UCSD-AML1 (cell line): ENCODE measurements around the gene GIPC2.
"Not testable (repeated sequence)": the region's sequence is repeated elsewhere in the genome, so short reads cannot be mapped to it uniquely, and the experiment has no call there.

Source experiments
- DNase-seq: peaks from one replicate; lab custom pipeline; 2025; ENCODE audit not compliant: unreplicated experiment; lab: John Stamatoyannopoulos, UW

Gene GIPC2

GRCh38 chr1:78036450-78036849 is 9.3 kb upstream of the GIPC2 start:
- no peak for DNase-seq

DNA sequence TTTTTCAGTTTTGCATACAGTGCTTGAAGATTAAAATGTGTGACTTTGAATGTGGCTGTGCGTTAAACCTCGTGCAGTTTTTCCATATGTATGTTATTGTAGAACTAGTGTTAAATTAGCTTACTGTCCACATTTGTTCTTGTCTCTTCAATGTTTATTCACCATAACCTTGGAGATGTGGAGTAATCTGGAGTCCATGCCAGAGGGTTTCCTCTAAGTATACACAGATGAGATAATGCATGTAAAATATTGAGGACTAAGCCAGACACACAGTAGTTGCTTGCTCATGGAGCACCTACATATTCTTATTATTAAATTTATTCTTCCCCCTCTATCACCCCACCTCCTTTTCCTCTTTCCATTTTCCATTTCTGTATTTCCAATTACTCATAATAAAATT is 7.7 kb upstream of the GIPC2 start:
- DNase-seq, result no peak

DNA sequence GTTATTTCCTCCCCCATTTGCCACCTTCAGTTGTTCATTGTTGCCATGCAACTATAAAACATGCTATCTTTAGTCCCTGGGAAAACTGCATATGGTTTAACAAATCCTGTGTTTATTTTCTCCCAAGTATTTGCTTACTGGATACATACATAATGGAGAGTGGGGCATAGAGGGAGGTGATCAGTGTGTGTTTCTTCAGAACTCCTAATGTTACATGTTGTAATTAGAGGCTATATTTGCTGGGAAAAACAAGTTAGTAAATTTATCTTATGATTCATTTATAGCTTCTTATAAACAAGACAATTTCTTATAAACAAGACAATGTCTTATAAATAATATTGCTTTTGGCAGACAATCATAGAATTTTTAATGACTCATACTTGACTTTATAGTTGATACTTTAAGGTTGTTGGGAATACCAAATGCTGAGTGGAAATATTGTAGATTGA is 7.3 kb upstream of the GIPC2 start:
- DNase-seq, result no peak

DNA sequence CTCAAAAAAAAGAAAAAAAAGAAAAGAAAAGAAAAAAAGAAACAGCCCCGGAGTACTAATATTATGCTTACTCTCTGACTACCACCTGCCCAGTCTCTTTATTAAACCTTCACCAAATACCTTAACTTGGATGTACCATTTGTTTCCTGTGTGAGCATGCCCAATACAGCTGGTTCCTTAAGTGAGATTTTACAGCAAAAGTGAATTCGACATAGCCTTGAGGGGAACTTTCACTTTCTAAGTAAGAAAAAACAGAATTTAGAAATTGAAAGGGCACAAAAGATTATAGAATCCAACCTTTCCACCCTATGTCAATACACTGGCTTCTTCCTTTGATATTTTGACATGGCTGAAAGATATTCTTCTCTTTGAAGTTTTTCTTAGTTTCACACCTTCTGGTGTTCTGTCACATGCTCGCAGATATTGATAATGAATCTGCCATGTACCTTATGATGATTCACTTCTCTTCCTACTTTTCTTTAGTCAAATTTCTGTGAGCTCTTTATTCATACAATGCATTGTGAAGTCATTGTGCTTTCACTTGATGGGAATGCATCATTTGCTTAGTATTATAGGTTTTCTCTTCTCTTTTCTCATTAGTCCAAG is 5.2 kb upstream of the GIPC2 start:
- DNase-seq, result no peak

DNA sequence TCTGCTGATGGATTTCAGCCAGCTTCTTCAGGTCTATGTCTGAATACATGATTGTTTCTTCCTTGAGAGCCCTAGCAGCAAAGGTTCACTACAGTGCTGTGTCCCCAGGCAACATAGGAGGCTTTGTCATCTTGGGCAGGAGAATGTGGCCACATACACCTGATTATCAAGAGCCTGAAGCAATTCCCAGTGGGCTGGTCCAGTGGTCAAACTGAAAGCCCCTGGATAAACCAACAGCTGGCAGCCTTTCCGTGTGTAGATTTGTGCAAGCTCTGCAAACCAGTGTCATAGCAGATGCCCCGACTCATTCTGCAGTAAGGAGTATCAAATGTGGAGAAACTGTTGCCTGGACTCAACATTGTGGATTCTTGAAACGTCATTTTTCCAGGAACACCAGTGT is 2.3 kb upstream of the GIPC2 start:
- DNase-seq, result no peak

DNA sequence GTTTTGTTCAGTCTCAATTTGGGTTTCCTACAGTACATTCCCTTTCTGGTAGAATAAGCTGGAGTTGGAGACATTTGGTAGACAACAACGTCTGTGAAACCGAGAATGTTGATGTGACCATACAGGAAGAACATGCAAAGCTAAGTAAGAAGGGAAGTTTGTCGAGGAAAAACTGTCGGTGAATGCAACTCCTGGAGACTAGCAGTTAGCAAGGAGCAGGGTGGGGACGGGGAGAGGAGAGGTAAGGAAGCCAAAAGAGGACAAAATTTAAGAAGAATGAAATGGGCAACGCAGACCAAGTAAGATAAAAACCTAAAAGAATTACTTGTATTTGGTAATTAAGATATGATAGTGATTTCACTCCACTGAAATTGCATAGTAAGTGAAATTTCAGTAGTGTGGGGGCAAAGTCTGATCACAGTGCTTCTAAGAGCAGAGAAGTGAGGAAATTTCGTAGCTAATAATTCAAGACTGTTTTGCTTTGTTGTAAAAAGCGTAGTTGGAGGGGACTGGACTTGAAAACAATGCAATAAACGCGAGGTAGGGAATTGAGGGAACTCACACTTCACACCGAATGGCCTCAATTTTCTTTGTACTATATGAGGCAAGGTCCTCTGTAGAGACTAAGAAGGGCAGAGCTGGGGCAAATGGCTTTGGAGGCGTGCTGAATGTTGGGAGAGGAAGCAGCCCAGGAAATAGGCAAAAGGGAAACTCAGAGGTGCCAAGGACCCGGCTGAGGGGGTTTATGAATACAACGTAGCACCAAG is 787 bp upstream of the GIPC2 start:
- no peak for DNase-seq

GRCh38 chr1:78045563-78045925 is 222 bp upstream of the GIPC2 start:
- no peak for DNase-seq

DNA sequence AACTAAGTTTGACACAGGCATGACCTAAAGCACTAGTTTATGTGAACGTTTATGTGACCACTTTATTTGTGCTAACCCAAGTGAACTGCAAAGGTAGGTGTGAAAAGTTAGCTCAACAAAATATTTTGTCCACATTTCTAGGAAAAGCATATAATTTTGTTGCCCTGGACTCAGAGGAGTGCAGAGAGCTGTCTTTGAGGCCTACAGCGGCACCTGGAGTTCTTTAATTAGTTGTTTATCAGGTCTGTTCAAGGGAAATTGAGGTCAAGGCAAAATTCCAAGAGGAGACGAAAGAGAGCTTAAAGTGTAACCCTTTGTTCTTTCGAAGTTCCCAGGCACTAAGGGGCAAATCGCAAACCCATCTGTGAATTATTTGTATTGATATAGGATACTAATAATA is 1.3 kb downstream of the GIPC2 start:
- DNase-seq, result no peak

DNA sequence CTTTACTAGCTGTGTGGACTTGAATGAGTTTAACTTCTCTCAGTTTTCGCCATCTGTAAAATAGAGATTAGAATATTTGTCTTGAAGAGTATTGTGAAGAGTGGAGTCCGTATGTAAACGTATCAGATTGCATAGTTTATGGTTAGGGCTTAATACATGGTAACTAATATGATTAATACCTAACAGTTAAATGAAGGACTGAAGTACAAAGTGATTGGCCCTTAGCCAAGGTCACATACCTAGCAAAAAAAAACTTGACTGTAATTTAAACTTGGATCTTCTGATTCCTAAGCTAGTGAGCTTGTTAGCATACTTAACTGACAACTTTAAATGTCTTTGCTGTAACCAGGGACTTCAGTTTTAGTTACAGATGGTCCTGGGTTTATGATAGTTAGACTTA is 1.9 kb downstream of the GIPC2 start:
- no peak for DNase-seq

GRCh38 chr1:78048446-78048845 is 2.7 kb downstream of the GIPC2 start:
- DNase-seq, result no peak

GRCh38 chr1:78049396-78049795 is 3.6 kb downstream of the GIPC2 start:
- no peak for DNase-seq

GRCh38 chr1:78051005-78051404 is 5.2 kb downstream of the GIPC2 start:
- no peak for DNase-seq

DNA sequence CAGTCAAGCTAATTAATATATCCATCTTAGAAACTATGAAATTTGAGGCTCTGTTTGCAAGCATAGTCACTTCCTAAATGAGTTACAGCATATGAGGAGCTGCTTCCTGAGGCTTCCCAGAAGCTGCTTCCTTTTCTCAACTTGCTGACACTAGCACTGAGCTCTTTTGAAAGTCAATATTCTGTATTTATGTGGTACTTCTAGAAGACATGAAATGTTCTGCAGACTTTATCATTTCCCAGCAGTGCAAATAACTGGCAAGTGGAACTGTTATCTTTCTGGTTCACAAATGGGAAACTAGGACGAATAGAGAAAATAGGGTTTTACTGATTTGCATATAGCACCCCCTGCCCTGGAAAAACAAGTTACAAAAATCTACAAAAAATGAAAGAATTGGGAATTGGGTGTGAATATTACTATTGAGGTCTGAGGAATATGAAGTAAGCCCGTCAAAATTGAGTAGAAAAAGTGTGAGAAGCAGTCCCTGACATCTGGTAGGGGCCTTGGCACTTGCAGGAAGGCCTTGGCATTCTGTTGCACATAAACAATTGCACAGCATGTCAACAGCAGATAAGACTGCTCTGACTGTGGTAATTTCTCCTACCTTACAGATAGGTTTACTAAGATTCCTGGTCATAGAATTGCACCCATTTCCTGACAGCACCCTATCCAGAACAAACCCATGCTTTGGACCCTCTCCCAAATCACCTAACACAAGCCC is 7.1 kb downstream of the GIPC2 start:
- DNase-seq, result no peak

DNA sequence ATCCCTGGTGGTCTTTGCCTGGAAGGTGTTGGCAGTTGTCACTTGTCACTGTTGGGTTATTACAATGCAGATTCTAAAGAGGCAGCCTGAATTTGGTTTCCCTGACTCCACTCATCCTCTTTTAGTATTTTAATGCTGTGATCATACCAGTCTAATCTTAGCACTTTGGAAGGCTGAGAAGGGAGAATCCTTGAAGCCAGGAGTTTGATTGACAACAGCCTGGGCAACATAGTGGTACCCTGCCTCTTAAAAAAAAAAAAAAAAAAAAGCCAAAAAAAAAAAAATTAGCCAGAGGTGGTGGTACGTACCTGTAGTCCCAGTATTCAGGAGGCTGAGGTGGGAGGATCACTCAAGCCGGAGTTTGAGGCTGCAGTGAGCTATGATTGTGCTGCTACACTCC is 7.7 kb downstream of the GIPC2 start:
- no peak for DNase-seq

- DNase-seq, result no peak
Observed at GRCh38 chr1:78054559-78054958, 8.8 kb downstream of the GIPC2 start.

DNA sequence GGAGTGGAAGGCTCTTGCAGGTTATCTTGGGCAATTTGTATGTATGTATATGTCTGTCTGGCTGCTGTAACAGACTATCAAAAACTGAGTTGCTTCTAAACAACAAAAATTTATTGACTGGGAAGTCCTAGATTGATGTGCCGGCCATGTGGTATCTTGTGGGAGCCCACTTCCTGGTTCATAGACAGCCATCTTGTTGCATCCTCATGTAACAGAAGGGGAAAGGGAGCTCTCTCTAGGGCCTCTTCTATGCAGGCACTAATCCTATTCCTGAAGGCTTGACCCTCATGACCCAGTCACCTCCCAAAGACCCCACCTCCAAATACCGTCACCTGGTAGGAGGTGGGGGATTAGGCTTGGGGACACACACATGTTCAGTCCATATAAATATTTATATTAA is 9.2 kb downstream of the GIPC2 start:
- no peak for DNase-seq

- no peak for DNase-seq
Observed at GRCh38 chr1:78055565-78056132, 9.9 kb downstream of the GIPC2 start.

DNA sequence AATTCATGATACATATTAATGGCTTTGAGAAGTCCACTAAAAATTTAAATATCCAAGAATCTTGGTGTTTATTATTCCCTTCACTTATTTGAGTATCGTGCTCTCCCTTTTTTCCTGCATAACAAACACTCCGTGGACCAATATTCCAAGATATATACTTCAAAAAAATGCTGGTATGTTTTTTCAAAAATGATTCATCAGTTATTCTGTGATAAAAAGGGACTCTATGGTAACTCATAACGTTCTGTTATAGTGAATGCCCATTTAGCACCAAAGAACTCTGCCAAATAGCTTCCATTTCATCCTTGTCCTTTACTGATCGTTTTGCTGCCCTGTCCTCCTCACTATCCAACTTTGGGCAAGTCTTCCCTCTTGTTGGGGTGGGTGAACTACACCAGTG is 12.9 kb downstream of the GIPC2 start:
- DNase-seq, result no peak

DNA sequence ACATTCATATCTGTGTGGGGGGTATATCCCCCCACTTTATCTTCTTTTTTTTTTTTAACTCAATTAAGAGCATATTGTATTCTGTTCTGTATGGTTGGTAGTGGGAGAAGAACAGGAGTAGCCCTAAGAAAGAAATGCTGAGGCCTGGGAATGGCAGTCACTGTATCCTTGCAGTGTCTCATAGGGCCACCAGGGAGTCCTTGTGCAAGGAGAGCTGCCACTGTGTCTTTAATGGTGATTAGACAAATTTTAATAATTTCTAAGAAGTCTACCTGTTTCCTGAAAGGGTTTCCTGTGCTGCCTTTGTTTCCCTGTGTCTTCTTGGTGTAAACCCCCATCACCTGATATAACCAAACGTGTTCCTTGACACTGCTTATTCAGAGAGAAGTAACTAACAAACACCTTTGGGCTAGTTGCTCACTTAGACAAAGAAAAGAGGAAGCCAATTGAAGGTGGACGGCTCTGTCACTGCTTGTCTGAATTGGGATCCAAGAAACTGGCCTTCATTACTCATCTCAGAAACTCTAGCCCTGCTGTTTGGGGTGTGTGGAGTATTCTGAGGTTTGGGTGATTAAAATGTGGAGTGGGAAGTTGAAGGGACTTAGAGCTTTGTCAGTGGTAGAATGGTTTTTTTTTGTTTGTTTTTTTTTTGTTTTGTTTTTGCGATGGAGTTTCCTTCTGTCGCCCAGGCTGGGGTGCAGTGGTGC is 15.2 kb downstream of the GIPC2 start:
- no peak for DNase-seq

DNA sequence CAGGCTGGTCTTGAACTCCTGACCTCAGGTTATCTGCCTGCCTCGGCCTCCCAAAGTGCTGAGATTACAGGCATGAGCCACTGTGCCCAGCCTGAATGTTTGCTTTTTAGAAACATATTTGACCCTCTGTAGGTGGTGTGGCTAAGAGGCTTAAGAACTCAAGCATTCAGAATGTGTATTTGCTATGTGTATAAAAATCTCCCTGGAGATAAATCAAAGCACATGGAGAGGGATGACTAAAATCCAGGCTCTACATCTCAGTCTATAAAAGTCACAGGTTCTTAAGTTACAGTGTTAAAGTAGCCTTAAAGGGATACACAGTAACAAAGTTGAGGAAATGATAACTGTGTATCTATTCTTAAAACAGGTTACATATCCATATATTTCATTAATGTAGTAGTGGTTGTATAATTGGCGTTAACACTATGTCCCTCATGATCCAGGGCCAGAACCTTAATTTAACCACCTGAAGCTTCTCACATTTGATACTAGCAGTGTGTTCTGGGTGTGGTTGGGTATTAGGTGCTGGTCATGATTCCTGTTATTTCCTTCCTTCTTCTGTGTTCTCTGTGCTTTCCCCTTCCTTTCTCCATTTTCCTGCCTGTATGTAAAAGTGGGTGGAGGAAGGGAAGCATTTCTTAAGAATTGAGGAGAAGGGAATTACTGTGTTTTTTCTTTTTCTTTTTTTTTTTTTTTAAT is 16.2 kb downstream of the GIPC2 start:
- DNase-seq, result no peak

DNA sequence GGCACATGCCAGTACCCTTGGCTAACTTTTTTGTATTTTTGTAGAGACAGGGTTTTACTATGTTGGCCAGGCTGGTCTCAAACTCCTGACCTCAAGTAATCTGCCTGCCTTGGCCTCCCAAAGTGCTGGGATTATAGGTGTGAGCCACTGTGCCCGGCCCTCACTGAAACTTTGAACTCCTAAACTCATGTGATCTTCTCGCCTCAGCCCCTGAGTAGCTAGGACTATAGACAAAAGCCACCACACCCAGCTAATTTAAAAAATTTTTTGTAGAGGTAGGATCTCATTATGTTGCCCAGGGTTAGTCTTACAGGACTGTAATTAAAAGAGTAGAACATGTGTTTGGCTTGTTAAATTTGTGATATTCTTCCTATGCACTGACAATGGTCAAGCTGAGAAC is 19.1 kb downstream of the GIPC2 start:
- DNase-seq, result not testable (repeated sequence)
